Measurements from ENCODE around the gene SLC6A13. TPM values are rescaled to one million over a fixed set of nuclear protein-coding genes. Genes with fewer than 3 reads are reported as not detected.

Gene SLC6A13
- total and polyA plus RNA-seq, 2 of the 8 experiments (the other 6 are each of a cell fraction or from before 2014, with no cell fraction given) = 0.03 TPM; not detected in 1

DNA sequence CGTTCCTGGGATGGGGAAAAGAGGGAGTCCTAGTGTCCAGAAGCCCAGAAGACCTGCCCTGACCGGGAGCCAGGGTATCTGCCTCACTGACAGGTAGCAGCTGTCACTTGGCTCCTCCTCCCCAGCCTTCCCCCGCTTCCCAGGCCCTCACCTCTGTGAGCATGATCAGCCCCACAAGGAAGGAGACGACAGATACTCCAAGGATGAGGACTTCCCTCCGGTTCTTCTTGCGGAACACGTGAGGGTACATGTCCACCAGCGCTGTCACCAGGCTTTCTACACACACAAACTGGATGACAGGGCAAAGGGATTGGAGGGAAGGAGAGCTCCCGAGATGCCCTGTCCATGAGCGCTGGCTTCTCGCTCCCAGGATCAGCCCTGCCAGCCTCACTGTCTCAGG, 38.8 kb downstream of the SLC6A13 start:
- Histone ChIP-seq H3K14ac (ENCODE audit: insufficient read length) (no peak overlapping the region), H3K79me2 (ENCODE audit: control insufficient read depth in 1 of 2, insufficient read depth in 2 of 2, low read length in 2 of 2) (no peaks in the 10 kb centered on the region), H3K23ac (ENCODE audit: insufficient read length) (no peak overlapping the region), H3K9ac (replicated peaks in 1 of 4; ENCODE audit: extremely low read depth in 1 of 4, low read depth in 3 of 4, low read length in 3 of 4) (no peak overlapping the region), H4K20me1 (replicated peaks in 1 of 2; ENCODE audit: control insufficient read depth in 1 of 2, insufficient read depth in 2 of 2, low read length in 2 of 2) (no peaks in the 10 kb centered on the region), H3K23me2 (ENCODE audit: low read depth, low read length) (0 out of 2 replicates have a peak, but pooled peaks cover 2% of the 10 kb centered on the region), H3K36me3 (ENCODE audit: control insufficient read depth in 2 of 4, insufficient read depth in 4 of 4, low read length in 3 of 4) (no peaks in the 10 kb centered on the region), H3K4me3 (ENCODE audit: extremely low read depth in 1 of 4, insufficient read depth in 2 of 4, low read depth in 3 of 4, low read length in 4 of 4) (no peak overlapping the region), H3K4ac (replicated peaks; ENCODE audit: insufficient read length, low read depth, low read length) (no peak overlapping the region), H2AFZ (ENCODE audit: low read length) (no peak overlapping the region), H3K27ac (ENCODE audit: low read depth, low read length) (no peak overlapping the region), H3K56ac (replicated peaks; ENCODE audit: insufficient read length, low read depth, low read length) (no peak overlapping the region), H3K18ac (ENCODE audit: extremely low read depth, low read length) (no peak overlapping the region), H3K4me1 (replicated peaks in 1 of 4; ENCODE audit: control insufficient read depth in 3 of 4, insufficient read depth in 4 of 4, low read length in 3 of 4) (peaks cover 0 to 11% (median 9%) of the 10 kb centered on the region in 4 experiments; a peak in 6 of 7 replicates), H2BK120ac (replicated peaks; ENCODE audit: low read depth, low read length) (no peak overlapping the region), H4K5ac (ENCODE audit: insufficient read length, low read depth, low read length) (no peak overlapping the region), H2AK5ac (ENCODE audit: low read depth, low read length) (no peak overlapping the region), H3K27me3 (replicated peaks in 1 of 4; ENCODE audit: control insufficient read depth in 3 of 4, extremely low read depth in 1 of 4, insufficient read depth in 3 of 4, low read length in 3 of 4) (peaks cover 0 to 2% (median 0%) of the 10 kb centered on the region in 4 experiments; a peak in 1 of 7 replicates), H2BK5ac (ENCODE audit: low read depth, low read length) (no peak overlapping the region), H2BK15ac (ENCODE audit: low read length) (0 out of 2 replicates have a peak overlapping the region, but pooled peaks have one; percentile 34), H4K8ac (ENCODE audit: extremely low read depth, insufficient read depth, low read length) (peak overlapping the region; percentile 28; the same call in 1 of the 2 replicates), H2BK20ac (ENCODE audit: low read length) (no peak overlapping the region), H3K4me2 (ENCODE audit: insufficient read depth in 1 of 2, low read depth in 2 of 2, low read length in 2 of 2) (no peak overlapping the region), H2BK12ac (ENCODE audit: low read depth, low read length) (no peak overlapping the region), H3K79me1 (ENCODE audit: low read depth, low read length) (no peaks in the 10 kb centered on the region), H3K9me3 (ENCODE audit: insufficient read depth in 2 of 2, low read depth in 1 of 2, low read length in 1 of 2) (no peaks in the 10 kb centered on the region), H4K91ac (replicated peaks; ENCODE audit: insufficient read length, low read length) (no peak overlapping the region)
- no peak for DNase-seq (ENCODE audit: low read depth in 1 of 2, low spot score in 2 of 2)
- TF ChIP-seq SP1 (IDR thresholded peaks at IDR 0.05; ENCODE audit: low read depth, low read length) (no peak), ASH2L (IDR thresholded peaks at IDR 0.05; ENCODE audit: low read length) (no peak)
- POLR2A ChIA-PET (ENCODE audit: partially characterized antibody) = no interaction called here
- no peak for FAIRE-seq
- 88% methylated on average over 11 of the region's 11 CpGs; no CpG with 5 or more reads in 1 of the 2 experiments for WGBS, 2 experiments (ENCODE audit: extremely low coverage in 1 of 2, insufficient coverage in 1 of 2, insufficient read length in 1 of 2, insufficient replicate concordance in 2 of 2, low coverage in 1 of 2, low lambda C conversion rate in 2 of 2, missing lambda C conversion rate in 1 of 2)
- CTCF ChIA-PET (ENCODE audit: partially characterized antibody) = interaction anchor here (0.6 to 6.6 kb wide), 13 partner anchors 10 to 581 kb away, joined by 3 to 55 read pairs (median 4); no protein-coding TSS in a partner anchor
